ENCODE results near the gene CDK3. TPM values are rescaled to one million over a fixed set of nuclear protein-coding genes. Genes with fewer than 3 reads are reported as not detected.
"Not testable (repeated sequence)": the region's sequence is repeated elsewhere in the genome, so short reads cannot be mapped to it uniquely, and the experiment has no call there.

Gene CDK3
- total RNA-seq, 1 experiment from 2014 or later: 11.7 TPM

GRCh38 chr17:75965468-75965867 lies 35.2 kb upstream of the CDK3 start:
- no peak overlapping the region for H3K4me2 ChIP-seq (ENCODE audit: insufficient read depth, insufficient read length, low read length)
- H3K79me1 ChIP-seq (ENCODE audit: insufficient read depth, low read depth, low read length, poor library complexity, severe bottlenecking): no peaks in the 10 kb centered on the region
- Mint-ChIP-seq H3K27me3 (ENCODE audit: low read depth) (no peaks in the 10 kb centered on the region), H3K27ac (no peak overlapping the region; a peak in 1 of 7 replicates), H3K36me3 (ENCODE audit: insufficient read depth in 1 of 3, low read depth in 3 of 3) (peaks cover 0 to 21% (median 10%) of the 10 kb centered on the region in 3 experiments; a peak in 6 of 7 replicates), H3K4me1 (peaks cover 1 to 2% of the 10 kb centered on the region in 2 experiments), H3K4me3 (no peak overlapping the region), H3K9me3 (no peaks in the 10 kb centered on the region)
- H2BK120ac ChIP-seq (ENCODE audit: low read depth, low read length, poor library complexity, severe bottlenecking): no peak overlapping the region
- H4K20me1 ChIP-seq (ENCODE audit: control insufficient read depth, insufficient read depth, insufficient read length): no peaks in the 10 kb centered on the region
- no peak overlapping the region for H3K4ac ChIP-seq (ENCODE audit: low read depth, low read length)
- H3K23me2 ChIP-seq (ENCODE audit: insufficient read length, low read depth, low read length, poor library complexity, severe bottlenecking): no peaks in the 10 kb centered on the region
- H4K91ac ChIP-seq (ENCODE audit: insufficient read length, low read depth, low read length): no peak overlapping the region
- H4K8ac ChIP-seq (replicated peaks; ENCODE audit: insufficient read length, low read depth, low read length): no peak overlapping the region
- no peak overlapping the region for H3K9ac ChIP-seq (ENCODE audit: extremely low read depth, insufficient read length, low read length)
- H4K5ac ChIP-seq (ENCODE audit: insufficient read length, low read depth, low read length): no peak overlapping the region
- no peak overlapping the region for H2AFZ ChIP-seq (ENCODE audit: low read length)
- no peak overlapping the region for H3K23ac ChIP-seq (ENCODE audit: insufficient read length, low read depth, low read length)
- no peaks in the 10 kb centered on the region for H3K79me2 ChIP-seq (ENCODE audit: insufficient read depth, low read length)
- H3K18ac ChIP-seq (ENCODE audit: insufficient read length, low read depth, low read length): no peak overlapping the region
- no peak overlapping the region for H2AK5ac ChIP-seq (ENCODE audit: insufficient read length, low read length)
- H2BK12ac ChIP-seq (ENCODE audit: insufficient read length, low read depth, low read length): no peak overlapping the region
- no peak for TF ChIP-seq CTCF (conservative IDR thresholded peaks at IDR 0.05)
- H3T11ph ChIP-seq (ENCODE audit: low read length): no peak overlapping the region
- H2BK20ac ChIP-seq (ENCODE audit: low read depth, low read length, poor library complexity, severe bottlenecking): no peak overlapping the region
- no peaks in the 10 kb centered on the region for H3K4me1 ChIP-seq (ENCODE audit: insufficient read depth, low read length)
- H3K9me3 ChIP-seq (ENCODE audit: control insufficient read depth, low read depth, low read length): no peaks in the 10 kb centered on the region
- no peak overlapping the region for H3K56ac ChIP-seq (ENCODE audit: insufficient read length, low read depth, low read length)
- WGBS (ENCODE audit: extremely low coverage, insufficient read length, low lambda C conversion rate): no CpG with 5 or more reads among the region's 6 CpGs
- H2BK5ac ChIP-seq (ENCODE audit: insufficient read length, low read length): no peak overlapping the region
- H3K14ac ChIP-seq (ENCODE audit: insufficient read depth, low read length): no peak overlapping the region
- DNase-seq: no peak
- H3K27me3 ChIP-seq (ENCODE audit: insufficient read depth, low read length): no peaks in the 10 kb centered on the region
- no peak overlapping the region for H3K27ac ChIP-seq (ENCODE audit: insufficient read length, low read depth, low read length)
- H2BK15ac ChIP-seq (ENCODE audit: low read depth, low read length): no peak overlapping the region

GRCh38 chr17:75969044-75969443 lies 31.6 kb upstream of the CDK3 start:
- H3T11ph ChIP-seq (ENCODE audit: low read length); H3K9ac ChIP-seq (ENCODE audit: extremely low read depth, insufficient read length, low read length); H3K79me1 ChIP-seq (ENCODE audit: insufficient read depth, low read depth, low read length, poor library complexity, severe bottlenecking); H3K4me2 ChIP-seq (ENCODE audit: insufficient read depth, insufficient read length, low read length); H3K27ac Mint-ChIP-seq; DNase-seq; H4K91ac ChIP-seq (ENCODE audit: insufficient read length, low read depth, low read length); H3K14ac ChIP-seq (ENCODE audit: insufficient read depth, low read length); H4K8ac ChIP-seq (replicated peaks; ENCODE audit: insufficient read length, low read depth, low read length); H3K18ac ChIP-seq (ENCODE audit: insufficient read length, low read depth, low read length); H3K4me1 Mint-ChIP-seq; H2BK5ac ChIP-seq (ENCODE audit: insufficient read length, low read length); H2BK15ac ChIP-seq (ENCODE audit: low read depth, low read length); H3K27me3 Mint-ChIP-seq (ENCODE audit: low read depth); H2BK12ac ChIP-seq (ENCODE audit: insufficient read length, low read depth, low read length); H3K23ac ChIP-seq (ENCODE audit: insufficient read length, low read depth, low read length); H3K4me3 Mint-ChIP-seq; H2AFZ ChIP-seq (ENCODE audit: low read length); H3K56ac ChIP-seq (ENCODE audit: insufficient read length, low read depth, low read length); H3K27ac ChIP-seq (ENCODE audit: insufficient read length, low read depth, low read length); H3K23me2 ChIP-seq (ENCODE audit: insufficient read length, low read depth, low read length, poor library complexity, severe bottlenecking); H2BK20ac ChIP-seq (ENCODE audit: low read depth, low read length, poor library complexity, severe bottlenecking); H3K27me3 ChIP-seq (ENCODE audit: insufficient read depth, low read length); H4K20me1 ChIP-seq (ENCODE audit: control insufficient read depth, insufficient read depth, insufficient read length); H2AK5ac ChIP-seq (ENCODE audit: insufficient read length, low read length); H3K9me3 Mint-ChIP-seq; H4K5ac ChIP-seq (ENCODE audit: insufficient read length, low read depth, low read length); H3K4me1 ChIP-seq (ENCODE audit: insufficient read depth, low read length); H3K4ac ChIP-seq (ENCODE audit: low read depth, low read length); H3K9me3 ChIP-seq (ENCODE audit: control insufficient read depth, low read depth, low read length); H2BK120ac ChIP-seq (ENCODE audit: low read depth, low read length, poor library complexity, severe bottlenecking); H3K79me2 ChIP-seq (ENCODE audit: insufficient read depth, low read length): not testable (repeated sequence)
- no CpG with 5 or more reads among the region's 10 CpGs for WGBS (ENCODE audit: extremely low coverage, insufficient read length, low lambda C conversion rate)
- H3K36me3 Mint-ChIP-seq (ENCODE audit: insufficient read depth in 1 of 3, low read depth in 3 of 3): peaks cover 4 to 37% (median 35%) of the 10 kb centered on the region in 3 experiments; a peak in 6 of 7 replicates

Measured in H9 (cell line).